HG02970 (cell line): Measurements from ENCODE around the gene ABCG4.
"Not testable (repeated sequence)": the region's sequence is repeated elsewhere in the genome, so short reads cannot be mapped to it uniquely, and the experiment has no call there.

Source experiments
- ATAC-seq: cut with Tn5 transposase; IDR thresholded peaks from one replicate; pipeline ENCODE4 v1.9.1; 2021; ENCODE audit warnings: mild to moderate bottlenecking, moderate library complexity, moderate number of reproducible peaks; ENCODE audit not compliant: unreplicated experiment, low FRiP score

ABCG4 gene

GRCh38 chr11:119152604-119153003, 3.8 kb downstream of the ABCG4 start:
- no peak for ATAC-seq

- no peak for ATAC-seq
These were observed 4.4 kb downstream of the ABCG4 start for GRCh38 chr11:119153049-119153818.

GRCh38 chr11:119154178-119154577, 5.3 kb downstream of the ABCG4 start:
- no peak for ATAC-seq

- no peak for ATAC-seq
These were observed 7.1 kb downstream of the ABCG4 start for GRCh38 chr11:119155733-119156492.

GRCh38 chr11:119156496-119156895, 7.6 kb downstream of the ABCG4 start:
- no peak for ATAC-seq

GRCh38 chr11:119157063-119157462, 8.2 kb downstream of the ABCG4 start:
- no peak for ATAC-seq

GRCh38 chr11:119158467-119158866, 9.6 kb downstream of the ABCG4 start:
- ATAC-seq: no peak

GRCh38 chr11:119160151-119160550, 11.3 kb downstream of the ABCG4 start:
- no peak for ATAC-seq

- ATAC-seq: no peak
These were observed 13.0 kb downstream of the ABCG4 start for GRCh38 chr11:119161871-119162270.

- no peak for ATAC-seq
These were observed 17.7 kb downstream of the ABCG4 start for GRCh38 chr11:119166368-119167076.

GRCh38 chr11:119167077-119167458, 18.2 kb downstream of the ABCG4 start:
- not testable (repeated sequence) for ATAC-seq

GRCh38 chr11:119167933-119168332, 19.1 kb downstream of the ABCG4 start:
- ATAC-seq: no peak

GRCh38 chr11:119168471-119169281, 19.8 kb downstream of the ABCG4 start, which contains the start of gene NLRX1:
NLRX1 (plus strand) TSS chr11:119168725; CDS start chr11:119171404, 2,679 bp downstream.
- ATAC-seq: peak; percentile 62

GRCh38 chr11:119169282-119169719, 20.4 kb downstream of the ABCG4 start:
- ATAC-seq: no peak

GRCh38 chr11:119172513-119172912, 23.7 kb downstream of the ABCG4 start:
- ATAC-seq: no peak

GRCh38 chr11:119173453-119173852, 24.6 kb downstream of the ABCG4 start:
- ATAC-seq: no peak

GRCh38 chr11:119175493-119176077, 26.7 kb downstream of the ABCG4 start:
- ATAC-seq: no peak

- no peak for ATAC-seq
These were observed 29.4 kb downstream of the ABCG4 start for GRCh38 chr11:119178166-119178680.

- ATAC-seq: no peak
These were observed 30.5 kb downstream of the ABCG4 start for GRCh38 chr11:119179342-119179741.

- ATAC-seq: no peak
These were observed 31.1 kb downstream of the ABCG4 start for GRCh38 chr11:119179983-119180382.
